Activated T-cell treated with anti-CD3 and anti-CD28 coated beads, Interleukin-2, amount 50 U/mL, for 4 hours (primary cell): ENCODE measurements around the gene ITLN1. TPM values are rescaled to one million over a fixed set of nuclear protein-coding genes. Genes with fewer than 3 reads are reported as not detected.
"Not testable (repeated sequence)": the region's sequence is repeated elsewhere in the genome, so short reads cannot be mapped to it uniquely, and the experiment has no call there.

Source experiments
- ATAC-seq, 2 donors: fragments of 200-7000 bp; cut with Tn5 transposase; one replicate each; pipeline ENCODE4 v1.10.0; 2021
- DNase-seq: peaks from one replicate; pipeline ENCODE4 v3.0.0-alpha.2; 2020
- H3K27me3 Mint-ChIP-seq: one replicate; pipeline ENCODE4 v1.8.0; 2021; ENCODE audit warnings: low read depth, mixed read lengths
- H3K36me3 Mint-ChIP-seq: one replicate; pipeline ENCODE4 v1.8.0; 2022; ENCODE audit warnings: mixed read lengths; ENCODE audit not compliant: insufficient read depth
- H3K4me1 Mint-ChIP-seq: one replicate; pipeline ENCODE4 v1.8.0; 2021; ENCODE audit warnings: low read depth, mixed read lengths
- H3K4me3 Mint-ChIP-seq: one replicate; pipeline ENCODE4 v1.8.0; 2021; ENCODE audit warnings: mild to moderate bottlenecking, moderate library complexity, mixed read lengths
- H3K9me3 Mint-ChIP-seq: one replicate; pipeline ENCODE4 v1.8.0; 2021; ENCODE audit warnings: mixed read lengths
- total RNA-seq, 3 donors: library from RNA; stranded (reverse); gene quantifications; one replicate each; pipeline ENCODE4 v1.2.1, GENCODE V29; 2021

ITLN1 gene
- not detected for total RNA-seq

DNA sequence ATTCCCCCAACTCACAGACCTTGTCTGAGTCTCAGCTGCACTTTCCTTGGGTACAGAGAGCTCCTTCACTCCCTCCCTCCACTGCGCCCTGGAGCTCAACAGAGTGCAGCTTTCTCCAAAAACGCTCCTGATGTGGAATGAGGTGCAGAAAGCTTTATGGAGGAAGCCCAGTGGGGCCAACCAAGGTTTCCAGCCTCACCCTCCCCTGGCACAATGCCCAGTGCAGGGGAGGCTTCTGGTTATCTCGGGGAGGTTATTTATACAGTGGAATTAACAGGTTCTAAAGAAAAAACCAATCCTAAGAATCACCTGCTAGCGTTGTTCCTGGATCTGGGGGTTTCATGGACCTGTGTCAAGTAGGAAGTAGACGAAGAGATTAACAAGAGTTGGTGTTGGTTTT, at the start of gene ITLN1:
TSS of gene ITLN1 (minus strand) at position 139 of the 400 bp plus-strand sequence. CDS start 303 bp downstream, outside the sequence.
- no peaks in the 10 kb centered on the region for H3K9me3 Mint-ChIP-seq
- no peaks in the 10 kb centered on the region for H3K4me1 Mint-ChIP-seq
- H3K27me3 Mint-ChIP-seq: peaks cover 6% of the 10 kb centered on the region
- no peaks in the 10 kb centered on the region for H3K36me3 Mint-ChIP-seq
- no peak for ATAC-seq
- no peak for DNase-seq
- no peak within 1 kb of the TSS for H3K4me3 Mint-ChIP-seq

DNA sequence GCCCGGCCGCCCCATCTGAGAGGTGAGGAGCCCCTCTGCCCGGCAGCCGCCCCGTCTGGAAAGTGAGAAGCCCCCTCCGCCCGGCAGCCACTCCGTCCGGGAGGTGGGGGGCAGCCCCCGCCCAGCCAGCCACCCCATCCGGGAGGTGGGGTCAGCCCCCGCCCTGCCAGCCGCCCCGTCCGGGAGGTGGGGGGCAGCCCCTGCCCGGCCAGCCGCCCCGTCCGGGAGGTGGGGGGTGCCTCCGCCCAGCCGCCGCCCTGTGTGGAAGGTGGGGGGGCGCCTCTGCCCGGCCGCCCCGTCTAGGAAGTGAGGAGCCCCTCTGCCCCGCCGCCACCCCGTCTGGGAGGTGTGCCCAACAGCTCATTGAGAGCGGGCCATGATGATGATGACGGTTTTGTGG, 48.3 kb upstream of the ITLN1 start:
- not testable (repeated sequence) for DNase-seq, H3K4me3 Mint-ChIP-seq, H3K27me3 Mint-ChIP-seq, H3K36me3 Mint-ChIP-seq, ATAC-seq, H3K4me1 Mint-ChIP-seq, H3K9me3 Mint-ChIP-seq

GRCh38 chr1:160925652-160926244, 40.8 kb upstream of the ITLN1 start:
- Mint-ChIP-seq H3K36me3 (no peaks in the 10 kb centered on the region), H3K9me3 (peaks cover 4% of the 10 kb centered on the region), H3K4me1 (no peaks in the 10 kb centered on the region), H3K4me3 (no peak overlapping the region), H3K27me3 (peaks cover 2% of the 10 kb centered on the region)
- ATAC-seq (no peak), DNase-seq (no peak)

GRCh38 chr1:160924791-160925651, 40.0 kb upstream of the ITLN1 start:
- Mint-ChIP-seq H3K4me3 (no peak overlapping the region), H3K36me3 (no peaks in the 10 kb centered on the region), H3K27me3 (peaks cover 2% of the 10 kb centered on the region), H3K4me1 (no peaks in the 10 kb centered on the region), H3K9me3 (peaks cover 4% of the 10 kb centered on the region)
- DNase-seq (no peak), ATAC-seq (no peak)

GRCh38 chr1:160916666-160917065, 31.7 kb upstream of the ITLN1 start:
- Mint-ChIP-seq H3K27me3 (peaks cover 12% of the 10 kb centered on the region), H3K4me3 (no peak overlapping the region), H3K36me3 (peaks cover 3% of the 10 kb centered on the region), H3K4me1 (no peaks in the 10 kb centered on the region), H3K9me3 (no peaks in the 10 kb centered on the region)
- ATAC-seq (no peak), DNase-seq (no peak)

GRCh38 chr1:160913229-160913628, 28.2 kb upstream of the ITLN1 start:
- not testable (repeated sequence) for H3K27me3 Mint-ChIP-seq, ATAC-seq, H3K4me3 Mint-ChIP-seq, H3K9me3 Mint-ChIP-seq, DNase-seq, H3K36me3 Mint-ChIP-seq, H3K4me1 Mint-ChIP-seq

GRCh38 chr1:160911925-160912324, 26.9 kb upstream of the ITLN1 start:
- ATAC-seq (no peak), DNase-seq (no peak)
- H3K36me3 Mint-ChIP-seq: peaks cover 3% of the 10 kb centered on the region
- no peaks in the 10 kb centered on the region for H3K9me3 Mint-ChIP-seq
- H3K4me3 Mint-ChIP-seq: no peak overlapping the region
- no peaks in the 10 kb centered on the region for H3K4me1 Mint-ChIP-seq
- H3K27me3 Mint-ChIP-seq: peaks cover 6% of the 10 kb centered on the region

- peaks cover 3% of the 10 kb centered on the region for H3K36me3 Mint-ChIP-seq
- H3K9me3 Mint-ChIP-seq: no peaks in the 10 kb centered on the region
- peaks cover 6% of the 10 kb centered on the region for H3K27me3 Mint-ChIP-seq
- no peaks in the 10 kb centered on the region for H3K4me1 Mint-ChIP-seq
- ATAC-seq (no peak), DNase-seq (no peak)
- H3K4me3 Mint-ChIP-seq: no peak overlapping the region
Measured at GRCh38 chr1:160911441-160911840, 26.5 kb upstream of the ITLN1 start.

DNA sequence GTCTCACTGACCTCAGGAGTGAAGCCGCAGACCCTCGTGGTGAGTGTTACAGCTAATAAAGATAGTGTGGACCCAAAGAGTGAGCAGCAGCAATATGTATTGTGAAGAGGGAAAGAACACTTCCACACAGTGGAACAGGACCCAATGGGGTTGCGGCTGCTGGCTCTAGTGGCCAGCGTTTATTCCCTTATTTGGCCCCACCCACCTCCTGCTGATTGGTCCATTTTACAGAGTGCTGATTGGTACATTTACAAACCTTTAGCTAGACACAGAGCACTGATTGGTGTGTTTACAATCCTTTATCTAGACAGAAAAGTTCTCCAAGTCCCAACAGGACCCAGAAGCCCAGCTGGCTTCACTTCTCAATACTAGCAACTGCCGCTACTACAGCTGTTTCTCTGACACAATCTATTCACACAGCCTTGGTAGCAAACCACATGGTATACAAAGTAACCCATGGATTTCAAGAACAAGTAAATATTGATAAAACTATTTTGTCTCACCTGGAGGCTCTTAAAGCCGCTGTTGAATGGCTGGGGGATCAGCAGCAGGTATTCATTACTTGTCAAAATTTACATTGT, 25.3 kb upstream of the ITLN1 start:
- Mint-ChIP-seq H3K4me3 (no peak overlapping the region), H3K9me3 (no peaks in the 10 kb centered on the region), H3K36me3 (no peaks in the 10 kb centered on the region), H3K4me1 (no peaks in the 10 kb centered on the region), H3K27me3 (no peaks in the 10 kb centered on the region)
- ATAC-seq (no peak), DNase-seq (no peak)

DNA sequence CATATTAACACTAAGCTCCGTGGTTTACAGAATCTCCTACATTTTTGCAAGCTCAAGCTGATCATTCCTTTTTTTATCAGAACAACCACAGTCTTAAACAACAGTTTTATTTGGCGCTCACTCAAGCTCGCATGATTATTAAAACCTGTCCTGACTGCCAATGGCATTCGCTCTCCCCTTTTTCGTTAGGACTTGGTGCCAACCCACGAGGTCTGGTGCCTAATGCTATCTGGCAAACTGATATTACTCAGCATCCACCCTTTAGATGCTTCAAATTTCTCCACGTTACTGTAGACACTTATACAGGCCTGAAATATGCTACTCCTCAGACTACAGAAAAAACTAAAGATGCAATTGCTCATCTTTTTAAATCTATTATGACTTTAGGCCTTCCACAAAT, 23.0 kb upstream of the ITLN1 start:
- Mint-ChIP-seq H3K36me3 (no peaks in the 10 kb centered on the region), H3K9me3 (no peaks in the 10 kb centered on the region), H3K4me1 (no peaks in the 10 kb centered on the region), H3K27me3 (no peaks in the 10 kb centered on the region), H3K4me3 (no peak overlapping the region)
- no peak for ATAC-seq
- DNase-seq: no peak

GRCh38 chr1:160905617-160905989, 20.6 kb upstream of the ITLN1 start:
- no peak for DNase-seq
- no peaks in the 10 kb centered on the region for H3K4me1 Mint-ChIP-seq
- no peaks in the 10 kb centered on the region for H3K36me3 Mint-ChIP-seq
- no peak for ATAC-seq
- no peaks in the 10 kb centered on the region for H3K9me3 Mint-ChIP-seq
- no peak overlapping the region for H3K4me3 Mint-ChIP-seq
- no peaks in the 10 kb centered on the region for H3K27me3 Mint-ChIP-seq

GRCh38 chr1:160904783-160905616, 20.0 kb upstream of the ITLN1 start:
- H3K27me3 Mint-ChIP-seq: no peaks in the 10 kb centered on the region
- H3K36me3 Mint-ChIP-seq: no peaks in the 10 kb centered on the region
- no peaks in the 10 kb centered on the region for H3K9me3 Mint-ChIP-seq
- ATAC-seq (no peak), DNase-seq (no peak)
- H3K4me1 Mint-ChIP-seq: no peaks in the 10 kb centered on the region
- H3K4me3 Mint-ChIP-seq: no peak overlapping the region

GRCh38 chr1:160902251-160902650, 17.3 kb upstream of the ITLN1 start:
- not testable (repeated sequence) for H3K4me3 Mint-ChIP-seq, H3K36me3 Mint-ChIP-seq, H3K27me3 Mint-ChIP-seq, H3K9me3 Mint-ChIP-seq, DNase-seq, H3K4me1 Mint-ChIP-seq, ATAC-seq

GRCh38 chr1:160901768-160902167, 16.8 kb upstream of the ITLN1 start:
- DNase-seq: no peak
- no peak for ATAC-seq
- no peak overlapping the region for H3K4me3 Mint-ChIP-seq
- no peaks in the 10 kb centered on the region for H3K9me3 Mint-ChIP-seq
- no peaks in the 10 kb centered on the region for H3K27me3 Mint-ChIP-seq
- H3K4me1 Mint-ChIP-seq: no peaks in the 10 kb centered on the region
- no peaks in the 10 kb centered on the region for H3K36me3 Mint-ChIP-seq
